Activated T-cell treated with anti-CD3 and anti-CD28 coated beads for 24 hours (primary cell): ENCODE data around the gene MAP2K5.

Experiments used
- DNase-seq: peaks from one replicate; pipeline ENCODE4 v3.0.0-alpha.2; 2020; ENCODE audit warnings: low read depth

MAP2K5 gene

GRCh38 chr15:67760901-67761300 lies 218.4 kb downstream of the MAP2K5 start:
- DNase-seq, result no peak

DNA sequence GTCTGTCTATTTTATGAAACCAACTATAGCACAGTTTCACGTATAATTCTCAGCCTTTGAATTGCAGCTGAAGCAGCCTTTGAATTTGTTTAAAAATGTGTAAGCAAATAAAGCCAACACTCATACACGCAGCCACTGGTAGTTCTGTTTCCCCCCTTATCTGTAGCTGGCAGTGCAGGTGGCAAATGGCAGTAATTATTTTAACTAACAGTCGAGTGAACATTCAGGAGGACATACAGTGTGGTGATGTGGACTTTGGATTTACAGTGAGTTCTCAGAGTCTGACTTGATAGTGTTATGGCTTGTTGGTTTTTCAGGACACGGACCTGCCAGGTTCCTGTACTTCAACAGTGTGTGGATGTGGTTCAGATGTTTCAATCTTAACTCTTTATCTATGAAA lies 218.8 kb downstream of the MAP2K5 start:
- no peak for DNase-seq

DNA sequence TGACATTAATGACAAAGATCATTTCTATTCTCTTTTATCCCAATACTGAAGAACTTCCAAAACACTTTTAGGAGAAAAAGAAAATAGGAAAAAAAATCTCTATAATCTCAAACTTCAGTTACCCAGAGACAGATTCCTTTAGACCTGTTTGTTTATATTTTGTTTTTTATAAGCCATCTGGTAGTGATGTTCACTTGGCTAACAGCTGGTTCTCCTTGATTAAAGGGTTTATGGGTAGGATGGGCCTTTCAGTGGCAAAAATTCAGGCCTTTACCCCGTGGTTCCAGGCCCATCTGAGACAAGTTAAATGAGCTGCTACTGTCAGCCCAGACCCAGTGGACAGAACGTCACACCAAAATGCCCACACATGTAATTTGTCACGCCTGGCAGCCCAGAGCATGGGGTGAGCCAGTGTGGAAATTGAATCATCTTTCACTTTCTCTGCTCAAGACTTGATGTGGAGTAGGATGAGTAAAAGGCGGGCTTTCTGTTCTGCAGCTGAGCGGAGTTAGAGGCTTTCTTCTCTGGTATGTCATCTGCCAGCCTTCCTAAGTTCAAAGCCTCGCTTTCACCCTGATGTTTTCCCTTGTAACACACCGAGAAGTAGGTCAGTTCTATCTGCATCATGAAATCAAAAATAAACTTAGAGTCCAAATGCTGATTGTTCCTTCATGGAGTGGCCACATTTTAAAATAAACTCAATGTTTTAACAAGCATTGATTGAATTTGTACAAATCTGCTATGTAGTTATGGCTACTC lies 220.3 kb downstream of the MAP2K5 start:
- peak; percentile 54 for DNase-seq

DNA sequence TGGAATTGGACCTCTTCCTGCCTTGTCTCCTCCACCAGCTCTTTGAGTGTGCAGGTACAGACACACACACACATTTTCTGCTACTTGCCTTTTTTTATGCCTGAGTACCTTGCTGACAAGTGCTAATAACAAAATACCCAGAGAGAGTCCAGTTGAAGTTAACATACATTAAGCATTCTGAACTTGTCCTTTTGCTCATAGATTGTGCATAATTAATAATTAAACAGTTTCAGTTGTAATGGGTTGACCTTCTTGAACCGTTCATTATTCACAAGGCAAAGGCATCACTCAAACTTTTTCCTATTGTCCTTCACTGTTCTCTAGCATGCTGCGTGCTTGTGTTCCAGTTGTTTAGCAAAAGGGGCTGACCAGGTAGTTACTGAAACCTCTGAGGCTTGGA lies 223.2 kb downstream of the MAP2K5 start:
- DNase-seq, result no peak

DNA sequence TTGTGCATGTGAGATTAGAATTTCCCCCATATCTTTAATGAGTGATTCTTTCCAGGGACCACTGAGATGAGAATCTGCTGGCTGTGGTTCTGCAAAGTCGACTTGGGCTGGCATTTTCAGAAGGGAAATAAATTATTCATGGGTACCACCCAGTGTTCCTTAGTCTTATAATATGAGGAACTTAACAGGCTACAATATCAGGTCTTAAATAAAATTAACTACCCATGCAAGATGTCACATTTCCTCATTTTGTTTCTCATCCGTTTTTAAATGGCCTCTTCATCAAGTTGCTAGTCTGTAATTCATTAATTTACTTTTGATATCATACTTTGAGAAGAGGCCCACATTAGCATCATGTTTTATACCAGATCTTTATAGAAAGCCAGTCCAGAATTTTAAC lies 224.5 kb downstream of the MAP2K5 start:
- no peak for DNase-seq

GRCh38 chr15:67768313-67768977 lies 225.9 kb downstream of the MAP2K5 start:
- DNase-seq, result no peak

- DNase-seq, result no peak
Measured at GRCh38 chr15:67769497-67770357, 227.2 kb downstream of the MAP2K5 start.

GRCh38 chr15:67770358-67770628 lies 227.8 kb downstream of the MAP2K5 start:
- DNase-seq, result no peak

GRCh38 chr15:67771189-67771800 lies 228.8 kb downstream of the MAP2K5 start:
- no peak for DNase-seq

- no peak for DNase-seq
Measured at GRCh38 chr15:67774626-67775025, 232.1 kb downstream of the MAP2K5 start.

DNA sequence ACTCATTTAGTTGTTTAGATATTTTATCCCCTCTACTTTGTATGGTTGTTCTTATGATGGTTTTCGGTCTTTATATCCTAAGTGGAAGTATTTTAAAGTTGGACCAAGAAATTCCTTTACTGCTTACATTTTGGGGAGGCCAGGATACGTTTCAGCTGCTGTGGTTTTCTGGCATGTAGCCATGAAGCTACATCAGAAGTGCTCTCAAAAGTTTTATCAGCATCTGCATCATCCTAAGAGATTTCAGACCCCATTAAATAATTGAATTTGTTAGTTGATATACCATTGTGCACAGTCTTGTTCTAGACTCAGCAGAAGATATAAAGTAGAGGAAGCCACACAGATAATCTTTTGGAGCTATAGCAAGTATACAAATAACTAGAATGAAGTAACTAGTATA lies 232.7 kb downstream of the MAP2K5 start:
- DNase-seq, result no peak

DNA sequence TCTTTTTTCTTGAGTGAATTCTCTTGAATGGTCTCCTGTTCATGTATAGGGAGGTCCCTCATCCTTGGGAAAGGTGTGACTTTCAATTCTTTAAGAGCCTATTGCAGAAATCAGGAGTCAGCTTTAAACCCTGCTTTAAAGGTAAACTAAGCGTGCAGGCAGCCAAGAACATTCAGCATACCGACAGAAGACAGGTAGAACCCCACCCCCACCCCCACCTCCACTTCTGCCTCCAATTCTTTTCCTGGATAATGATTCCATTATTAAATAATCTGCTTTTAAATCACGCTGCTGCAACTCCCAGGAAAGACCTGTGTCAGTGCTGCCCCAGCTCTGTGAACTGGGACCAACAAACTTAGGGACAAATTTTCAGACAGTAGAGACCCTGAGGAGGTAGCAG lies 233.5 kb downstream of the MAP2K5 start:
- DNase-seq, result no peak

DNA sequence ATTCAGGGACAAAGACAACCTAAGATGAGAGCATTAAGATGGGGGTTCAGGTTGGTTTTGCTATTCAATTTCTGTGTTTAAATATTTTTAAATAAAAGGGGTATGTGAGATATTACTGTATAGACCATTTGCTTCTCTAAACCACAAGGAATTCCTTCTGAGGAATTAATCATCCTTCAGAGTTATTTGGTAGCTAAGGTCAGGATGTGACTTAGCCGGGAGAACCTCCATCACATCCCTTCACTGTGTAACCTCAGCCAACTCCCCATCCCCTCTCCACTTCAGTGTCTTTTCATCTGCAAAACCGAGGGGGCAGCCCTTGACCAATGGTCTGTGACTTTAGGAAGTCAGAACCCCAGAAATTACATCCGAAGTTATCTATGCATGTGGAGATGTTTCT lies 234.1 kb downstream of the MAP2K5 start:
- DNase-seq, result no peak

GRCh38 chr15:67777071-67777470 lies 234.6 kb downstream of the MAP2K5 start:
- no peak for DNase-seq

GRCh38 chr15:67777773-67778172 lies 235.3 kb downstream of the MAP2K5 start:
- no peak for DNase-seq

DNA sequence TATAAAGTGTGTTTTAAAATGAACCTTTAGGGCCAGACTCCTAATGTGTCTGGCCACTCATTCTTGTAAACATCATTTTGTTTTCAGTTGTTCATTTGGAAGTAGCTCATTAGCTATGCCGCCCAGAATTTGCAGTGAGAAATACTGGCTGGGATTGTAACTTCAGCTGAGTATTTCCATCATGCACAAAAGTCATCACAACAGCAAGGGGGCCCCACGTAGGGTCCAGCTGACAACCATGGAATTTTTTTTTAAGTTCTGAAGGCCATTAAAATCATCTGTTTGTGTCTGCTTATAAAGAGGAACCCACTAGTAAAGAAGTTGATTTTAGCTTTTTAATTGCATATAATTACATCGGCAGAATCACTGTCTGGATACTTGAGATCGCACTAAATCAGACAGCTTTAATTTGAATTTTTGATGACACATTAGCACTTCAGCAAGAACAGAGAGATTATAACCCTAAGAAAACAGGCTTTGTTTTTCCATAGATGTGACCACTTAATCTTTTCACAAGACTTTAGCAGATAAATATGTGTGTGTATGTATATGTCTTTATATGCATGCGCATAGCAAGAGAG lies 236.6 kb downstream of the MAP2K5 start:
- no peak for DNase-seq

GRCh38 chr15:67779549-67780111 lies 237.1 kb downstream of the MAP2K5 start:
- no peak for DNase-seq

GRCh38 chr15:67781061-67781460 lies 238.6 kb downstream of the MAP2K5 start:
- DNase-seq, result no peak

- no peak for DNase-seq
Measured at GRCh38 chr15:67781907-67782690, 239.6 kb downstream of the MAP2K5 start.

- DNase-seq, result no peak
Measured at GRCh38 chr15:67782691-67782991, 240.1 kb downstream of the MAP2K5 start.

DNA sequence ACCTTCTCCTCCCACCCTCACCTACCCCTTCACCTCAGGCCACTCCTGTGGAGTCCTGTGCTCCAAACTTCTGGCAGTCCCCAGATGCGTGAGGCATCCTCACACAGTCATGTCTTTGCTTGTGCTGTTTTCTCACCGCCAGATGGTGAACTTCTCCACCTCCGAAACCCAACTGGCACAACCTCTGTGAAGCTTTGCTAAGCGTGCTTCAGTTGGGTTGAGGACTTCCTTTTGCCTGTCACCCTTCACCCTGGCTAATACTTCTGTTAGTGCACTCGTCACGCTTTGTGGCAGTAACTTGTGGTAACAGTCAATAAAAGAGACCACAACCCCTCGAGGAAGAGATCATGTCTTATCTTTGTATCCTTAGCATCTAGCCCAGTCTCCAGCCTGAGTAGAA lies 240.8 kb downstream of the MAP2K5 start:
- peak; percentile 30 for DNase-seq
